NB4 (cell line): Measurements from ENCODE around the gene ZFP36L2.

ENCODE experiments used
- DNase-seq: peaks from one replicate; pipeline ENCODE4 v3.0.0; 2010; ENCODE audit warnings: low read depth
- H3K4me3 ChIP-seq: one replicate; pipeline ENCODE4 v1.5.1; 2011; ENCODE audit warnings: mild to moderate bottlenecking, low read depth, low read length, moderate library complexity
- CTCF ChIP-seq: IDR thresholded peaks from one replicate; pipeline ENCODE4 v1.5.1; 2012; ENCODE audit warnings: low read depth, low read length
- MAX ChIP-seq: IDR thresholded peaks from 2 replicates; pipeline ENCODE4 v1.6.1; 2011; ENCODE audit warnings: low read depth, low read length
- MYC ChIP-seq: IDR thresholded peaks from 2 replicates; pipeline ENCODE4 v1.6.1; 2011; ENCODE audit warnings: low read depth, low read length
- POLR2A ChIP-seq: IDR thresholded peaks from 2 replicates; pipeline ENCODE4 v1.6.1; 2011; ENCODE audit warnings: mild to moderate bottlenecking; ENCODE audit not compliant: insufficient read length; ENCODE audit errors: extremely low read depth

Gene ZFP36L2

GRCh38 chr2:43210467-43211303 lies 15.7 kb downstream of the ZFP36L2 start:
- DNase-seq: peak; percentile 100
- TF ChIP-seq MAX (peak; percentile 94), CTCF (no peak), POLR2A (peak; percentile 22), MYC (peak; percentile 98)

GRCh38 chr2:43210125-43210466 lies 16.3 kb downstream of the ZFP36L2 start:
- no peak overlapping the region for H3K4me3 ChIP-seq
- TF ChIP-seq POLR2A: no peak
- peak; percentile 34; the same call in 1 of the 2 replicates for TF ChIP-seq MAX
- no peak for TF ChIP-seq CTCF
- TF ChIP-seq MYC: no peak
- no peak for DNase-seq

More at GRCh38 chr2:43210467-43211303, 15.7 kb downstream of the ZFP36L2 start:
- H3K4me3 ChIP-seq: no peak overlapping the region

- TF ChIP-seq MAX (no peak), MYC (no peak), POLR2A (no peak), CTCF (no peak)
- DNase-seq: peak; percentile 33
- no peak overlapping the region for H3K4me3 ChIP-seq
Observed at GRCh38 chr2:43209204-43209717, 17.1 kb downstream of the ZFP36L2 start.

GRCh38 chr2:43207553-43208300 lies 18.7 kb downstream of the ZFP36L2 start:
- peak; percentile 57 for DNase-seq
- TF ChIP-seq MYC (no peak), POLR2A (no peak), CTCF (no peak), MAX (no peak)
- H3K4me3 ChIP-seq: no peak overlapping the region

GRCh38 chr2:43206602-43207001 lies 19.8 kb downstream of the ZFP36L2 start:
- TF ChIP-seq POLR2A: no peak
- TF ChIP-seq CTCF: no peak
- no peak for TF ChIP-seq MYC
- no peak for TF ChIP-seq MAX
- no peak for DNase-seq

More at GRCh38 chr2:43206602-43207001, 19.8 kb downstream of the ZFP36L2 start:
- H3K4me3 ChIP-seq: no peak overlapping the region
